ENCODE data around the gene ANO7.

The ANO7 gene

GRCh38 chr2:241159116-241159515 lies 29.4 kb upstream of the ANO7 start:
- no peak for DNase-seq

GRCh38 chr2:241160318-241160717 lies 28.2 kb upstream of the ANO7 start:
- no peak for DNase-seq

GRCh38 chr2:241161646-241162281 lies 26.7 kb upstream of the ANO7 start:
- no peak for DNase-seq

- no peak for DNase-seq
Measured at GRCh38 chr2:241163601-241164118, 24.8 kb upstream of the ANO7 start.

GRCh38 chr2:241168366-241168765 lies 20.1 kb upstream of the ANO7 start:
- DNase-seq: no peak

- no peak for DNase-seq
Measured at GRCh38 chr2:241173557-241173956, 14.9 kb upstream of the ANO7 start.

- DNase-seq: no peak
Measured at GRCh38 chr2:241177526-241178334, 10.7 kb upstream of the ANO7 start.

- no peak for DNase-seq
Measured at GRCh38 chr2:241178961-241179360, 9.5 kb upstream of the ANO7 start.

GRCh38 chr2:241179899-241180298 lies 8.6 kb upstream of the ANO7 start:
- DNase-seq: no peak

GRCh38 chr2:241180495-241180894 lies 8.0 kb upstream of the ANO7 start:
- DNase-seq: no peak

- no peak for DNase-seq
Measured at GRCh38 chr2:241182126-241182525, 6.4 kb upstream of the ANO7 start.

- no peak for DNase-seq
Measured at GRCh38 chr2:241182531-241183133, 5.8 kb upstream of the ANO7 start.

- no peak for DNase-seq
Measured at GRCh38 chr2:241183221-241183620, 5.3 kb upstream of the ANO7 start.

GRCh38 chr2:241184901-241185300 lies 3.6 kb upstream of the ANO7 start:
- DNase-seq: no peak

GRCh38 chr2:241185961-241186360 lies 2.5 kb upstream of the ANO7 start:
- no peak for DNase-seq

- DNase-seq: no peak
Measured at GRCh38 chr2:241187101-241187917, 1.2 kb upstream of the ANO7 start.

GRCh38 chr2:241187918-241188234 lies 601 bp upstream of the ANO7 start:
- no peak for DNase-seq

- DNase-seq: no peak
Measured at GRCh38 chr2:241189093-241189855, 797 bp downstream of the ANO7 start.

GRCh38 chr2:241189856-241190201 lies 1.4 kb downstream of the ANO7 start:
- no peak for DNase-seq

GRCh38 chr2:241190291-241190981 lies 2.0 kb downstream of the ANO7 start:
- DNase-seq: no peak

- DNase-seq: no peak
Measured at GRCh38 chr2:241191081-241191480, 2.6 kb downstream of the ANO7 start.

- no peak for DNase-seq
Measured at GRCh38 chr2:241193271-241193670, 4.8 kb downstream of the ANO7 start.

Data from activated CD4-positive, alpha-beta T cell treated with anti-CD3 and anti-CD28 coated beads for 4 hours (primary cell).